ENCODE measurements around the gene GGCX. TPM values are rescaled to one million over a fixed set of nuclear protein-coding genes. Genes with fewer than 3 reads are reported as not detected.

The GGCX gene
- total and polyA plus RNA-seq, 9 of the 15 experiments (the other 6 are each of a cell fraction or from before 2014, with no cell fraction given) = 14.4 to 47.1 (median 28.1) TPM

GRCh38 chr2:85525567-85525966, 35.7 kb downstream of the GGCX start:
- Histone ChIP-seq H2AFZ (ENCODE audit: low read depth, low read length) (peak overlapping the region; percentile 95; the same call in 1 of the 2 replicates), H4K20me1 (replicated peaks; ENCODE audit: control insufficient read depth, insufficient read depth, low read length) (no peaks in the 10 kb centered on the region), H3K36me3 (ENCODE audit: control insufficient read depth, insufficient read depth, low read length) (no peaks in the 10 kb centered on the region), H3K79me2 (ENCODE audit: control insufficient read depth, insufficient read depth, low read length) (no peaks in the 10 kb centered on the region), H3K4me2 (ENCODE audit: insufficient read depth, low read length) (no peak overlapping the region), H3K9me3 (replicated peaks; ENCODE audit: control insufficient read depth, insufficient read depth, low read depth, low read length) (no peaks in the 10 kb centered on the region), H3K9ac (ENCODE audit: insufficient read depth in 1 of 2, low read depth in 2 of 2, low read length in 2 of 2) (no peak overlapping the region), H3K4me1 (replicated peaks in 1 of 2; ENCODE audit: control insufficient read depth in 2 of 2, insufficient read depth in 2 of 2, low read length in 2 of 2) (peaks cover 26 to 27% of the 10 kb centered on the region in 2 experiments), H3K27ac (ENCODE audit: extremely low read depth, low read depth, low read length) (no peak overlapping the region), H3K9me1 (ENCODE audit: control insufficient read depth, insufficient read depth, low read length) (no peaks in the 10 kb centered on the region), H3K27me3 (ENCODE audit: control insufficient read depth in 2 of 2, insufficient read depth in 2 of 2, low read length in 2 of 2) (no peaks in the 10 kb centered on the region), H3K4me3 (no peak overlapping the region)
- ATAC-seq = peak; percentile 7; the same call in 1 of the 3 replicates
- ChIA-PET CTCF (ENCODE audit: low intra/inter-chr PET ratio) (no interaction called here), POLR2A (interaction anchor here (3.2 to 4.2 kb wide), 3 partner anchors 10 to 14 kb away, joined by 13 to 96 read pairs (median 37); partner anchors contain the start of gene MAT2A)
- no peak for FAIRE-seq
- peak in 1 of 4 experiments; percentile 6 for DNase-seq (ENCODE audit: extremely low read depth in 1 of 4, low spot score in 3 of 4)
- in situ Hi-C loops (cut with MboI) = no loop called here
- intact Hi-C loops (cut with micrococcal nuclease) = no loop called here
- WGBS (ENCODE audit: insufficient coverage, low coverage, missing lambda C conversion rate) = 72% methylated on average over 4 of the region's 4 CpGs
- TF ChIP-seq ZNF592 (IDR thresholded peaks at IDR 0.05) (no peak), MTA3 (IDR thresholded peaks at IDR 0.05; ENCODE audit: borderline replicate concordance) (no peak)
- BruUV-seq (replicated peaks) = no TSS peak

All from K562 (cell line).